ENCODE data around the gene CPT1B.
A peak's percentile ranks its signal among the peaks of the same experiment; 100 is the strongest.

The CPT1B gene

DNA sequence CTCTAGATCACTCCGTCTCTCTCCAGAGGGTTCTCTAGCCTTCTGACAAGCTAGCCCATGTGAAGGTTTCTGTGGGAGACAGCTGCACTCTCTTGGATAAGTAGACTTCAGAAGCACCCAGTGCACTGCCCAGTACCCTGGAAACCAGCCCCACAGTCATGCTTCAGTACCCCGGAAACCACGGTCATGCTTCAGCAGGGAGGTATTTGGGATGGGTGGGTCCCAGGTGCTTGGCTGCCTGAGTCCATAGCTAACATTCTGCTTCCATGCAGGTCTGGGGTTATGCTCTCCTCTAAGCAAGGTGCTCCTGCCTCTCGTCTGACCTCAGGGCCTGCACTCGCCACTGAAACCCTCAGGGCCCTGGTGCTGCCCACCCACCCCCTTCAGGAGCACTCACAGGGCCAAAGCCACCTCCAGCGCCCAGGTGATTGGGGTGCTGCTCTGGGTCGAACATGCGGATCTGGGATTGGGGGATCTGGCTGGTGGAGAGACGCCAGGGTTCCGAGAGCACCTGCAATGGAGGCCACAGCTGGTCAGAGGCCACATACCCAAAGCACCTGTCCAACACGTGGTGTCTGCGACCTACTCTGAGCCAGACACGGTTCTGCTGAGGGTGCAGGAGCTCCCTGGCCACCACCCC is 8.2 kb downstream of the CPT1B start:
- DNase-seq (ENCODE audit: low spot score): no peak

DNA sequence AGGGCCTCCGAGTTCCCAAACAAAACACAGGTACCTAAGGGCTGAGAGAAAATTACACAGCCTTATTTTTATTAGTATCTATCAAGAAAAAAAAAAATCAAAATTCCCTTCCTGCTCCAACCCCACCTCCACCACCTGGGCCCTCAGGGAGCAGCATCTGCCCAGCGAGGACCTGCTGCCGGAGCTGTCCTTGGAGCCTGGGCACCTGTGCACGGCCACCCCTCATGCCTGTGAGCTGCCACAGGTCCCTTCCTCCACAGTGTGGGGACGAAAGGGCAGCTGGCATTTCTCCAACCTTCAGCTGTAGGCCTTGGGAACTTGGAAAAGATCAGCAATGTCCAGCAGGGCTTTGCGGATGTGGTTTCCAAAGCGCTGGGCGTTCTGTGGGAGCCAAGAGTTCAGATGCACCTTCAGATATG is 9.2 kb downstream of the CPT1B start:
- DNase-seq (ENCODE audit: low spot score): no peak

DNA sequence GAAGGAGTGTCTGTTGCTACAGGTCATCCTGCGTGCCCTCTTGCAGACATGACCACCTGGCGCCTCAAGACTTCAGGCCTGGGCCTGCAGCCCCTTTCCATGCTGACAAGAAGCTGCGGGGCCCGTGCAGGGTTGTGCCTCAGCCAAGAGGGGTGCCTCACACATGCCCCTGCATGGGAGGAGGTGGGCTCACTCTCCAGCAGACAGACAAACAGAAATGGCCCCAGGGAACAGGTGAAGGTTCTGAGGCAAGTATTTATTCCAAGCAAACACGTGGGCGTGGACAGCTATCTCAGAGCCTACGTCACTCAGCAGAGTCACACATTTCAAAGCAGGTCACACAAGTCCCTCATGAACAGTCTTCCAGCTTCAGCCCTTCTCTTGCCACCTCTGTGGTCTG is 9.6 kb downstream of the CPT1B start:
- no peak for DNase-seq (ENCODE audit: low spot score)

DNA sequence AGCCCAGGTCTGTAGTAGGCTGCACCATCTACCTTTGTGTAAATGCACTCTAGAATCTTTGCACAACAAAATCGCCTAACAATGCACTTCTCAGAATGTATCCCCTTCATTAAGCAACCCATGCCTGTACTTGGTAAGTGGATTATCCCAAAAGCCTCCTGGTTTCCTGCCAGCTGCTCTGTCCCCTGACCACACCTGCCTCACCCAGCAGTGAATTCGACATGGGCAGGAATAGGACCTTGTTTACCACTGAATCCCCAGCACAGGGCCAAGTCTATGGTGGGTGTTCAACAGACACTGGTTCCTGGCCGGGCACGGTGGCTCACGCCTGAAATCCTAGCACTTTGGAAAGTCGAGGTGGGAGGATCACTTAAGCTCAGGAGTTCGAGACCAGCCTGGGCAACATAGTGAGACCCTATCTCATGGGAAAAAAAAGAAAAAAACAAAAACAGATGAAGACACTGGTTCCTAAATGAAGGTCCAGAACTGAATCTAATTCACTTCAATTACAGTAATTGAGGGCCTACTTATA is 10.4 kb downstream of the CPT1B start:
- no peak for DNase-seq (ENCODE audit: low spot score)

DNA sequence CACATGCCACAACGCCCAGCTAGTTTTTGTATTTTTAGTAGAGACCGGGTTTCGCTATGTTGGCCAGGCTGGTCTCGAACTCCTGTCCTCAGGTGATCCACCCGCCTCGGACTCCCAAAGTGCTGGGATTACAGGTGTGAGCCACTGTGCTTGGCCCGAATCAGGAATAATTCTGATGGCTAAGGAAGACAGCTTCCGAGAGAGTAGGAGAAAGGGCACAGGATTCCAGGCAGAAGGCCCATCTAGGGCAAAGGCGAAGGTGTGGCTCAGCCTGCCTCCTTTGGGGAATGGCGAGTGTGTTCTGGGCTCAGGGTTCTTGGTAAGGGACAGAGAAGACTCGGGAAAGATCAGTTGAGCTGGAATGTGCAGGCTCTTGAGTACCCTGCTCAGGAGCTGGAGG is 13.9 kb downstream of the CPT1B start:
- no peak for DNase-seq (ENCODE audit: low spot score)

DNA sequence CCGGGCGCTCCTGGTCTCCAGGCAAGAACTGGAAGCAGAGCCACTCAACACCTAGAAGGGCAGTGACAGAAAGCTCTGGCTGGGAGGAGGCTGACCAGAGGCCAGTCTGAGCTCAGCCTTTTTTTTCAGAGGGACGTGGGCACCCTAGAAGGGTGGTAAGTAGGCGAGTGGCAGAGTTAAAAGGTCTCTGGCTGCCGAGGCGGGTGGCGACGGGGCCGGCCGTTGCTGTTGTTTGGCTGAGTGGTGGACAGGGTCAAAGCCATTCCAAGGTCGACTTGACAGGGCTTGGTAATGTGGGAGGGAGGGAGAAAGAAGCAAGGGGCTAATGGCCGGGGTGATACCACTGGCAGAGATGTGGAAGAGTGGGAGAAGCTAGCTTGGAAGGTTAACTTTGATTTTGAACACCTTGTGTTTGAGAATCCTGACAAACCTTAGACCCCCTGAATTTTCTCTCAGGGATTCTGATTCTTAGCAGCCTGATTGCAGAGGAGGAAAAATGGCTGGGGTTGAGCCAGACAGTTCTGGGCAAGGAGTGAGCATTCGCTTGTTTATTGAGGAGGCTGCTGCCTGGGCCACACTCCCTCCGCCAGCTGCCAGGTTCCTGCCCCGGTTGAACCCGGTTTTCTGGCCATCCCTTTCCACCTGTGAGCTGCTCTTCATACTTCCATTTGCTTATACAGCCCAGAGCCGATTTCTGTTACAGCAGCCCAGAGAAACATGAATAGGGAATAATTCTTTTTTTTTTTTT is 14.6 kb downstream of the CPT1B start:
- peak; percentile 26 for DNase-seq (ENCODE audit: low spot score)

DNA sequence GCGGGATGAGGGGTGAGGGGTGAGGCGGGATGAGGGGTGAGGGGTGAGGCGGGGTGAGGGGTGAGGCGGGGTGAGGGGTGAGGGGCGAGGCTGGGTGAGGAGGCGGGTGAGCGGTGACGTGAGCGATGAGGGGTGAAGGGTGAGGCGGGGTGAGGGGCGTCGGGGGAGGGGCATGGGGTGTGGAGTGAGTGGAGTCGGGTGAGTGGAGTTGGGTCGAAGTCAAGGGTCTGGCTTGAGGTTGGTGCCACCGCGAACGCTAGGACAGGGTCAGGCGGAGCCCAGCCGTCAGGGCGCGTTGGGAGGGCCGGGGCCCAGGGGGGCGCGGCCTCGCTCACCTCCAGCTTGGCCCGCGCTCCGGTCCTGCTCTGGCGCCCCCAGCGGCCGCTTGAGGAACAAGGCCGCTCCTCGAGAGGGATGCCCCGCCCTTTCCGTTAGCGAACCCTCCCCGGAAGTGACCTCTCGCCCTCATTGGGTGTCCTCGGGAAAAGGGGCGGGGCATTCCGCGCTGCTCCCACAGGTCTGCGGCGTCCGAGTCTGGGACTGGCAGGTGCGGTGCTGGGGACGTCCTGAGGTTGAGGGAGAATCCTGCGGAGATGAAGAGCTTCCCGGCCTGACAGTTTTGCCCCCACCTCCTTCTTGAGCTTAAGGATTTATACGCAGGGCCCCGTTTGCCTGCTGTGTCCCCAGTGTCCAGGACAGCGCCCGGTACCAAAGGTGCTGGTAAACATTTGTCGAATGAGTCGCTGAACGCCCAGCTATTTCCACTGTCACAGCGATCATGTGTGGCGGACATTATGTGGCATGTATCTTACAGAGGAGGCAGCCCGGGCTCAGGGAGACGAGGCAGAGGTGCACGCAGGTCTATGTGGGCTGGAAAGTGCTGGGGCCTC is 15.5 kb downstream of the CPT1B start, which contains the start of gene SYCE3:
Gene SYCE3, minus strand, starts transcription at position 397 of the 890 bp plus-strand sequence. CDS start 6,514 bp downstream, outside the sequence.
- peak; percentile 92 for DNase-seq (ENCODE audit: low spot score)

DNA sequence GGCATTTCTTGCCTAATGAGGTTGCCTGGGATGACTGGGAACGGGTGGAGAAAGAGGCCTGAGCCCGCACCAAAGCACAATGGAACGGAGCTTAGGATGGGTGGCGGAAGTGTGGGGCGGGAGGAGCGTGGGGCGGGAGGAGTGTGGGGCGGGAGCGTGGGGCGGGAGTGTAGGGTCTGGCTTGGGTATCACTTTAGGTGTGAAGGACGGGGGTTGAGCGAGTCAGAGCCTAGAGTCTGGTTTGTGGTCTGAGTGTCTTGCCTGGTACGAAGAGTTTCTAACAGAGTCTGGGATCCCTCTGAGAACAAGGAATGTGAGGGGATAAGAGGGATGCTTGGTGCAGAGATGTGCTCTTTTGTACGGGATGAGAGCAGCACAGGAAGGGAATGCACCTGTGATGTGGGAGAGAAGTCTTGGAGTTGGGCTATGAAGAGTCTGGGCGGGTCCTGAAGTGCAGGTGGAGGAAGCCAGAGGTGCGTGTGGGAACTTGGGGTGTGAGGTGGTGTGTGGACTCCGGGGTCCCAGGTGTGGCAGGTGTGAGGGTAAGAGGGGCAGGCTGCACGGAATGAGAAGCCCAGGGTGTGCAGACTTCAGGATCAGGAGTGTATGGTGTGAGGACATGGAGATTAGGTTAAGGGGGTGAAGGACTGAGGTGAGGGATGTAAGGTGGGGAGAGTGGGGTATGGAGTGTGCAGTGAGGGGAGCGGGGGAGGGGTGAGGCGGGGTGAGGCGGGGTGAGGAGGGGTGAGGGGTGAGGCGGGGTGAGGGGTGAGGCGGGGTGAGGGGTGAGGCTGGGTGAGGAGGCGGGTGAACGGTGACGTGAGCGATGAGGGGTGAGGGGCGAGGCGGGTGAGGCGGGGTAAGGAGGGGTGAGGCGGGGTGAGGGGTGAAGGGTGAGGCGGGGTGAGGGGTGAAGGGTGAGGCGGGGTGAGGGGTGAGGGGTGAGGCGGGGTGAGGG is 16.5 kb downstream of the CPT1B start:
- no peak for DNase-seq (ENCODE audit: low spot score)

DNA sequence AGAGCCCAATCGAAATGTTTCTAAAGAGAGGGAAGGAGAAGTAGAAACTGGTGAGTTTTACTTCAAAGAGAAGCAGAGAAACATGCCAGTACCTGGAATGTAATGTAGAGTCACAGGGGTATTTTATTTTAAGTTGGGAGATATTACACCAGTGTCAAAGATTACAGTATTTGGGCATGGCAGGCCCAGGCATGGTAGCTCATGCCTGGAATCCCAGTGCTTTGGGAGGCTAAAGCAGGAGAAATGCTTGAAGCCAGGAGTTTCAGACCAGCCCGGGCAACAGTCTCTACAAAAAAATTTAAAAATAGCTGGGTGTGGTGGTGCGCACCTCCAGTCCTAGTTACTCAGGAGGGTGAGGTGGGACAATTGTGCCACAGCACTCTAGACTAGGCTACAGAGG is 18.2 kb downstream of the CPT1B start:
- no peak for DNase-seq (ENCODE audit: low spot score)

DNA sequence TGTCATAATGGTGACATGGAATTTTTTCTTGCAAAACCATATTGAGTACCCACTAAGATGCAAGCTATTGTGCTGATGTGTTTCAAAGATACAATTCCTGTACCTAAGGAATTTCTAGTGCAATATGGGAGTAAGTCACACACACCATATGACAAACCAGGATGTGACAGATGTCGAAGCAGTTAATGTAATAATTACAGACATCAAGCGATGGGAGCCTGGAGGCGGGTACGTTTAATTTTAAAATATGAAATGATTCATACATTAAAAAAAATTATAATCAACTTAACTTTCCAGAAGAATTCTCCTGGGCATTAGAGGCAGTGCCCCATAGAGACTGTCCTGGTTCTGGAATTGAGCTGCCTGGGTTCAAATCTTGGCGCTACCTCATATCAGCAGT is 21.5 kb downstream of the CPT1B start:
- DNase-seq (ENCODE audit: low spot score): no peak

DNA sequence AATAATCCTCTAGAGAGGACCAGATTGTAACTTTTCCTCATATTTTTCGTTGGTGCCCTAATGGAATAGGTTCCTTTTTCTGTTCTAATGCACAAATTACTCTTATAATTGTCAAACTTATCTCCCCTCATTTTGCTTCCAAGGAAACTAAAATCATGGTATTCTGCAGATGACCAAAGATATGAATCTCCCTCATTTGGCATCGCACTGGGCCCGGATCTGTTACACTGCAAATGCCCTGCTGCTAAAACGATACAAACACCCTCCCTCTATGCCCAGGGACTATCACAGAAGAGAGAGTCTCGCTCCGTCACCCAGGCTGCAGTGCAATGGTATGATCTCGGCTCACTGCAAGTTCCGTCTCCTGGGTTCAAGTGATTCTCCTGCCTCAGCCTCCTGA is 24.9 kb downstream of the CPT1B start:
- DNase-seq (ENCODE audit: low spot score): no peak

DNA sequence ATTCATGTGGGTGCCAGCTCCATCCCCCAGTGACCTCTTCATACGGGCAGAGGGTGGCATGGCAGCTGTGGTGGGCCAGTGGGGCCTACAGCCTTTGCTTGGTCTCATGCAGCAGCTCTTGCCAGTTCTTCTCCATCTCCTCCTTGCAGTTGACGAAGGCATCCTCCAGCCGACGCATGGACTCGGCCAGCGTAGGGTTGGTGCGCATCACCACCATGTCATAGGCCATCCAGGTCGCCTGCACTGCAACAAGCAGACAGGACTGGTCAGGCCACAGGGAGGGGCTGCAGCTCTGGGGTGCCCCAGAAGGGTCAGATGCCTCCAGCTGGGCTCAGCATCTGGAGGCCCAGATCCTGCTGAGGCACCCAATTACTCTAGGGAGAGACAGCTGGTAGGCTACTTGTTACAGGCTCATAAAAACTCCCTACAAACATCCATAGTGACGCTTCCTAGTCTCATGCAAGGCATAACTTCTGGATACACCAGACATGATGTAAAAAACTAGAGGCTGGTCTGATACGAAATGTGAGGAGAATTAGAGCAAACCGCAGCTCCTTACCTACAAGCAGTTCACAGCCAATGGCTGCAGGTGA is 27.0 kb downstream of the CPT1B start:
- DNase-seq (ENCODE audit: low spot score): no peak

DNA sequence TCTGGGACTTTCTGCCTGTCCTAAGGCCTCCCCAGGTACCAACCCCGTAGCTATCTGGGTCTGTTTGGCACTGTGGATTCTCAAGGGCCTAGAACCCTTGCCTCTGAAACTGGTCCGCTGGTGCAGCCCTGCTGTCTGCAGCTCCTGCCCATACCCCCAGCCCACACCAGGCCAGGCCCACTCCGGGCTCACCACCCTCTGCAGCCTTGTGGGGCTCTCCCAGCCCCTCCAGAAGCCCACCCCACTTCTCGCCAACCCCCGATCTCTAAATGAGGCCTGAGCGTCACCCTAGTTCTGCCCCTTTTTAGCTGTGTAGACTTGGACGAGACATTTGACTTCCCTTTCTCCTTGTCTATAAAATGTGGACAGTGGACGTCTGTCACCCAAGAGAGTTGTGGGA is 27.8 kb downstream of the CPT1B start:
- DNase-seq (ENCODE audit: low spot score): no peak

DNA sequence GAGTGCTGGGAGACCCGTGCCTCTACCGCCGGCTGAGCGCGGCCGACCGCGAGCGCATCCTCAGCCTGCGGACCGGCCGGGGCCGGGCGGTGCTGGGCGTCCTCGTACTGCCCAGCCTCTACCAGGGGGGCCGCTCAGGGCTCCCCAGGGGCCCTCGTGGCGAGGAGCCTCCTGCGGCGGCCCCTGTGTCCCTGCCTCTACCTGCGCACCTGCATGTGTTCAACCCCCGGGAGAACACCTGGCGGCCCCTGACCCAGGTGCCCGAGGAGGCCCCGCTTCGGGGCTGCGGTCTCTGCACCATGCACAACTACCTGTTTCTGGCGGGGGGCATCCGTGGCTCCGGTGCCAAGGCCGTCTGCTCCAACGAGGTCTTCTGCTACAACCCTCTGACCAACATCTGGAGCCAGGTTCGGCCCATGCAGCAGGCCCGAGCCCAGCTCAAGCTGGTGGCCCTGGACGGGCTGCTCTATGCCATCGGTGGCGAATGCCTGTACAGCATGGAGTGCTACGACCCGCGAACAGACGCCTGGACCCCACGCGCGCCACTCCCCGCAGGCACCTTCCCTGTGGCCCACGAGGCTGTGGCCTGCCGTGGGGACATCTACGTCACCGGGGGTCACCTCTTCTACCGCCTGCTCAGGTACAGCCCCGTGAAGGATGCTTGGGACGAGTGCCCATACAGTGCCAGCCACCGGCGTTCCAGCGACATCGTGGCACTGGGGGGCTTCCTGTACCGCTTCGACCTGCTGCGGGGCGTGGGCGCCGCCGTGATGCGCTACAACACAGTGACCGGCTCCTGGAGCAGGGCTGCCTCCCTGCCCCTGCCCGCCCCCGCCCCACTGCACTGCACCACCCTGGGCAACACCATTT is 29.1 kb downstream of the CPT1B start:
- DNase-seq (ENCODE audit: low spot score): no peak

DNA sequence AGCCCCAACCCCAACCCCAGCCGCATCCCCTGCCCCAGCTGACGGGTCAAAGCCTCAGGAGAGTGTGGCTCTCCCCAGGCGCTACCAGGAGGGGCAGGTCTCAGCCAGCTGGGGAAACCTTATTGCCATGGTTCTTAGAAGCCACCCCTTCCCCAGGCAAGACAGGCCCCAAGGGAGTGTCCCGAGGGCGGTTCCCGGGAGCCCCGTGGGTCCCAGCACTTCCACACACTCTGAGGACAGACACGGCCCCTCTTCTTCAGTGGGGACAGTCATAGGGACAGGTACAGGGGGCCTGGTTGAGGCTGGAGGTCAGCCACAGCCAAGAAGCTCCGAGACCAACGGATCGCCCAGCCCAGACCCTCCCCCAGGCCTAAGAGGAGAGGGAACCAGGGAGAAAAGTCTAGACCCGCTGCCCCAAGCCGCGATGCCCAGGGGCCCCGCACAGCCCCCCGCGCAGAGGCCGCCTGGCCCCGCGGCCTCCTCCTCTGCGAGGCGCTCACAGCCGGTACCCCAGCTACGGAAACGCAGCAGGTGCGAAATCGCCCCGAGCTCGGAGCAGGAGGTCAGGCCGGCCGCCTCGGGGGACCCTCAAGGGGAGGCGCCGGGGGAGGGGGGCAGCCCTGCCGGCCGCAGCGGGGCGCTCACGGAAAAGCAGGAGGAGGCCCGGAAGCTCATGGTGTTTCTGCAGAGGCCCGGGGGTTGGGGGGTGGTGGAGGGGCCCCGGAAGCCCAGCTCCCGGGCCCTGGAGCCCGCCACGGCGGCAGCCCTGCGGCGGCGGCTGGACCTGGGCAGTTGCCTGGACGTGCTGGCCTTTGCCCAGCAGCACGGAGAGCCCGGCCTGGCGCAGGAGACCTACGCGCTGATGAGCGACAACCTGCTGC is 29.9 kb downstream of the CPT1B start:
- no peak for DNase-seq (ENCODE audit: low spot score)

DNA sequence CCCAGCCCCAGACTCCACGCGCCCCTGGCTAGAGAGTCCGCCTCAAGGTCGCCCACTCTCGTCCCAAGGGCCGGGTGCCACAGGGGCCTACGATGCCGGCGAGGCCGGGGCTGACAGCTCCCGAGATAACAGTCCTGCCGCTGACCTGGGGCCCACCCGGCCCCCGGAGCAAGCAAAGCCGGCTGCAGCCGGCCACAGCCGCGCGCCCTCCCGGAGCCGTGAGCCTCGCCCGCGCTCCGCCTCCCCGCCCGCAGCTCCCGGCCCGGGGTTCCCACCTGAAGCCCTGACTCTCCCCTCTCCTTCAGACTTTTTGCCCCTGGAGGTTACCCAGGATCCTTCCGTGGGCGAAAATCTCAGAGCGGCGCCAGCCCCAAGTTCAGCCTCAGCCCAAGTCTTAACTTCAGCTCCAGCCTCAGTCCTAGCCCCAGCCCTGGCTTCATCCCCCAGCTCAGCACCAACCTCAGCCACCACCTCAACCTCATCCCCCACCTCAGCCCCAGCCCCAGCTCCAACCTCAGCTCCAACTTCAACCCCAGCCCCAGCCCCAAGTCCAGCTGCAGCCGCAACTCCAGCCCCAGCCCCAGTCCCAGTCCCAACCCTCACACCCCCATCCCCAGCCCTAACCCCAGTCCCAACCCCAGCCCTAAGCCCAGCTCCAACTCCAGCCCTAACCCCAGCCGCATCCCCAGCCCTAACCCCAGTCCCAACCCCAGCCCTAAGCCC is 30.8 kb downstream of the CPT1B start:
- no peak for DNase-seq (ENCODE audit: low spot score)

DNA sequence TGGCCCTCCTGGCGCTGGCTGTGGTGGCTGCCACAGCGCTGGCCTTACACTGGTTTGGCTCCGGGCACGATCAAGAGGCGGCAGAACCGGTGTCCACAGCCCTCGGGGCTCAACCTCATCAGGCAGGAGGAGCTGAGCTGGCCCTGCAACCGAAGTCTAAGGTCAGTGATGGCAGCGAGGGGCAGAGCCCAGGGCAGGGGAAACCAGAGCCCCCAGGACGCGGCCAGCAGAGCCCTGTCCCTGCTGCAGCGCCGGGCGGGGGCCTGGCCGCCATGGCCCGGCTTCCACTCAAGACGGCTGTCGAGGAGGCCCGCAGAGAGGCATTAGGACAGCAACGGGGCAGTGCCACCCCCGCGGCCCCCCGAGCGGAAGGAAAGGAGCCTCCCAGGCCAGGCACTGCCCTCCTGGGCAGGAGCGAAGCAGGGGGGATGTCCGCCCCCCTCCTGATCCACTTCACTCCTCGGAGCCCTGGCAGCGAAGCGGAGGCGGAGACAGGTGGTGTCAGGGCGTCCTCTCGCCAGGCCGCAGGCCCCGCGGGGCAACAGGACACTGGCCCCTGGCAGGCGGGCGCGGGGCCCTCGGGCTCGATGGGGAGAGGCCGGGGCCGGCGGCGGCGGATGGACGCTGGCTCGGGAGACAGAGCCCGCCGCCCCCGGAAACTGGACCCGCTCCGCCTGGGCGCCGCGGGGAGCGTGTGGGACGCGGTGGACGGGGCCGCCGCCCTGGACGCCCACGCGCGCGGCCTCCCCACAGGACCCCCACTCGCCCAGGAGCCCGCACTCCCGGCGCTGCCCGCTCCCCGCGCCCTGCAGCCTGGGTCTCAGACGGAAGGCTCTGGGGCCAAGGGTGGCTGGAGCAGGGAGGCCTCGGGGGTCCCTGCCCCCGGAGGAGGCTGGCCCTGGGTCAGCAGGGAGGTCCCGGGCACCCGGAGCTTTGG is 31.6 kb downstream of the CPT1B start:
- no peak for DNase-seq (ENCODE audit: low spot score)
